ENCODE measurements around the gene ARSK.
"Not testable (repeated sequence)": the region's sequence is repeated elsewhere in the genome, so short reads cannot be mapped to it uniquely, and the experiment has no call there.

Gene ARSK

GRCh38 chr5:95641741-95642220 is 86.9 kb downstream of the ARSK start:
- H3K27me3 ChIP-seq (ENCODE audit: control insufficient read depth in 2 of 2, insufficient read depth in 2 of 2, low read length in 2 of 2) = no peaks in the 10 kb centered on the region
- no peaks in the 10 kb centered on the region for H3K36me3 ChIP-seq (ENCODE audit: control insufficient read depth in 2 of 2, insufficient read depth in 2 of 2, low read length in 2 of 2)
- no peak overlapping the region for H3K4me3 ChIP-seq (ENCODE audit: low read length in 2 of 2)
- no peak overlapping the region for H3K27ac ChIP-seq (ENCODE audit: low read depth in 2 of 2, low read length in 2 of 2)
- H3K9ac ChIP-seq (ENCODE audit: low read depth in 1 of 2, low read length in 2 of 2) = no peak overlapping the region
- peaks cover 4 to 5% of the 10 kb centered on the region in 2 donors for H3K4me1 ChIP-seq (ENCODE audit: control insufficient read depth in 2 of 2, insufficient read depth in 2 of 2, low read length in 2 of 2)
- H3K9me3 ChIP-seq (ENCODE audit: control insufficient read depth in 2 of 2, low read length in 2 of 2) = no peaks in the 10 kb centered on the region

GRCh38 chr5:95643152-95643551 is 88.3 kb downstream of the ARSK start:
- Histone ChIP-seq H3K9ac (ENCODE audit: low read depth in 1 of 2, low read length in 2 of 2) (no peak overlapping the region), H3K27me3 (ENCODE audit: control insufficient read depth in 2 of 2, insufficient read depth in 2 of 2, low read length in 2 of 2) (no peaks in the 10 kb centered on the region), H3K4me1 (ENCODE audit: control insufficient read depth in 2 of 2, insufficient read depth in 2 of 2, low read length in 2 of 2) (peaks cover 11 to 15% of the 10 kb centered on the region in 2 donors), H3K36me3 (ENCODE audit: control insufficient read depth in 2 of 2, insufficient read depth in 2 of 2, low read length in 2 of 2) (no peaks in the 10 kb centered on the region), H3K4me3 (ENCODE audit: low read length in 2 of 2) (no peak overlapping the region), H3K9me3 (ENCODE audit: control insufficient read depth in 2 of 2, low read length in 2 of 2) (no peaks in the 10 kb centered on the region), H3K27ac (ENCODE audit: low read depth in 2 of 2, low read length in 2 of 2) (no peak overlapping the region)

GRCh38 chr5:95644351-95645042 is 89.6 kb downstream of the ARSK start:
- Histone ChIP-seq H3K4me1 (ENCODE audit: control insufficient read depth in 2 of 2, insufficient read depth in 2 of 2, low read length in 2 of 2) (peaks cover 13 to 15% of the 10 kb centered on the region in 2 donors), H3K27ac (ENCODE audit: low read depth in 2 of 2, low read length in 2 of 2) (peak overlapping the region in 1 of 2 donors; percentile 35), H3K4me3 (ENCODE audit: low read length in 2 of 2) (no peak overlapping the region), H3K9me3 (ENCODE audit: control insufficient read depth in 2 of 2, low read length in 2 of 2) (no peaks in the 10 kb centered on the region), H3K9ac (ENCODE audit: low read depth in 1 of 2, low read length in 2 of 2) (peak overlapping the region in 1 of 2 donors; percentile 16), H3K27me3 (ENCODE audit: control insufficient read depth in 2 of 2, insufficient read depth in 2 of 2, low read length in 2 of 2) (no peaks in the 10 kb centered on the region), H3K36me3 (ENCODE audit: control insufficient read depth in 2 of 2, insufficient read depth in 2 of 2, low read length in 2 of 2) (no peaks in the 10 kb centered on the region)

- Histone ChIP-seq H3K4me1 (ENCODE audit: control insufficient read depth in 2 of 2, insufficient read depth in 2 of 2, low read length in 2 of 2) (peaks cover 13 to 15% of the 10 kb centered on the region in 2 donors), H3K4me3 (ENCODE audit: low read length in 2 of 2) (peak overlapping the region; percentile 26 to 66), H3K27ac (ENCODE audit: low read depth in 2 of 2, low read length in 2 of 2) (peak overlapping the region; percentile 94 to 95), H3K9ac (ENCODE audit: low read depth in 1 of 2, low read length in 2 of 2) (peak overlapping the region in 1 of 2 donors; percentile 78)
- not testable (repeated sequence) for H3K27me3 ChIP-seq (ENCODE audit: control insufficient read depth in 2 of 2, insufficient read depth in 2 of 2, low read length in 2 of 2); H3K9me3 ChIP-seq (ENCODE audit: control insufficient read depth in 2 of 2, low read length in 2 of 2); H3K36me3 ChIP-seq (ENCODE audit: control insufficient read depth in 2 of 2, insufficient read depth in 2 of 2, low read length in 2 of 2)
Observed at GRCh38 chr5:95646226-95646568, 91.3 kb downstream of the ARSK start.

- Histone ChIP-seq H3K36me3 (ENCODE audit: control insufficient read depth in 2 of 2, insufficient read depth in 2 of 2, low read length in 2 of 2) (no peaks in the 10 kb centered on the region), H3K4me1 (ENCODE audit: control insufficient read depth in 2 of 2, insufficient read depth in 2 of 2, low read length in 2 of 2) (peaks cover 12 to 13% of the 10 kb centered on the region in 2 donors), H3K27ac (ENCODE audit: low read depth in 2 of 2, low read length in 2 of 2) (peak within 1 kb of the TSS; percentile 94 to 95), H3K4me3 (ENCODE audit: low read length in 2 of 2) (peak within 1 kb of the TSS; percentile 70 to 85), H3K9ac (ENCODE audit: low read depth in 1 of 2, low read length in 2 of 2) (peak within 1 kb of the TSS; percentile 78 to 88), H3K27me3 (ENCODE audit: control insufficient read depth in 2 of 2, insufficient read depth in 2 of 2, low read length in 2 of 2) (no peaks in the 10 kb centered on the region), H3K9me3 (ENCODE audit: control insufficient read depth in 2 of 2, low read length in 2 of 2) (no peaks in the 10 kb centered on the region)
Observed at GRCh38 chr5:95646569-95647431, 91.9 kb downstream of the ARSK start, which contains the start of gene RFESD. TSS of gene RFESD (plus strand) at chr5:95646777. CDS start at chr5:95652272, 5,495 bp downstream.

GRCh38 chr5:95647886-95648860 is 93.3 kb downstream of the ARSK start:
- H3K9me3 ChIP-seq (ENCODE audit: control insufficient read depth in 2 of 2, low read length in 2 of 2) = no peaks in the 10 kb centered on the region
- peak overlapping the region in 1 of 2 donors; percentile 78 for H3K9ac ChIP-seq (ENCODE audit: low read depth in 1 of 2, low read length in 2 of 2)
- H3K27ac ChIP-seq (ENCODE audit: low read depth in 2 of 2, low read length in 2 of 2) = peak overlapping the region; percentile 94 to 95
- no peaks in the 10 kb centered on the region for H3K36me3 ChIP-seq (ENCODE audit: control insufficient read depth in 2 of 2, insufficient read depth in 2 of 2, low read length in 2 of 2)
- H3K4me3 ChIP-seq (ENCODE audit: low read length in 2 of 2) = peak overlapping the region; percentile 70 to 85
- H3K27me3 ChIP-seq (ENCODE audit: control insufficient read depth in 2 of 2, insufficient read depth in 2 of 2, low read length in 2 of 2) = no peaks in the 10 kb centered on the region
- peaks cover 12 to 13% of the 10 kb centered on the region in 2 donors for H3K4me1 ChIP-seq (ENCODE audit: control insufficient read depth in 2 of 2, insufficient read depth in 2 of 2, low read length in 2 of 2)

- no peak overlapping the region for H3K9ac ChIP-seq (ENCODE audit: low read depth in 1 of 2, low read length in 2 of 2)
Observed at GRCh38 chr5:95649274-95649673, 94.4 kb downstream of the ARSK start.

GRCh38 chr5:95649842-95650620 is 95.1 kb downstream of the ARSK start:
- Histone ChIP-seq H3K27me3 (ENCODE audit: control insufficient read depth in 2 of 2, insufficient read depth in 2 of 2, low read length in 2 of 2) (no peaks in the 10 kb centered on the region), H3K36me3 (ENCODE audit: control insufficient read depth in 2 of 2, insufficient read depth in 2 of 2, low read length in 2 of 2) (no peaks in the 10 kb centered on the region), H3K4me3 (ENCODE audit: low read length in 2 of 2) (no peak overlapping the region), H3K4me1 (ENCODE audit: control insufficient read depth in 2 of 2, insufficient read depth in 2 of 2, low read length in 2 of 2) (peaks cover 10 to 13% of the 10 kb centered on the region in 2 donors), H3K27ac (ENCODE audit: low read depth in 2 of 2, low read length in 2 of 2) (no peak overlapping the region), H3K9me3 (ENCODE audit: control insufficient read depth in 2 of 2, low read length in 2 of 2) (no peaks in the 10 kb centered on the region), H3K9ac (ENCODE audit: low read depth in 1 of 2, low read length in 2 of 2) (no peak overlapping the region)

More at GRCh38 chr5:95649274-95649673, 94.4 kb downstream of the ARSK start:
- Histone ChIP-seq H3K36me3 (ENCODE audit: control insufficient read depth in 2 of 2, insufficient read depth in 2 of 2, low read length in 2 of 2) (no peaks in the 10 kb centered on the region), H3K4me1 (ENCODE audit: control insufficient read depth in 2 of 2, insufficient read depth in 2 of 2, low read length in 2 of 2) (peaks cover 12 to 13% of the 10 kb centered on the region in 2 donors), H3K27me3 (ENCODE audit: control insufficient read depth in 2 of 2, insufficient read depth in 2 of 2, low read length in 2 of 2) (no peaks in the 10 kb centered on the region), H3K4me3 (ENCODE audit: low read length in 2 of 2) (no peak overlapping the region), H3K27ac (ENCODE audit: low read depth in 2 of 2, low read length in 2 of 2) (no peak overlapping the region), H3K9me3 (ENCODE audit: control insufficient read depth in 2 of 2, low read length in 2 of 2) (no peaks in the 10 kb centered on the region)

GRCh38 chr5:95652849-95653248 is 97.9 kb downstream of the ARSK start:
- Histone ChIP-seq H3K27me3 (ENCODE audit: control insufficient read depth in 2 of 2, insufficient read depth in 2 of 2, low read length in 2 of 2) (no peaks in the 10 kb centered on the region), H3K27ac (ENCODE audit: low read depth in 2 of 2, low read length in 2 of 2) (no peak overlapping the region), H3K36me3 (ENCODE audit: control insufficient read depth in 2 of 2, insufficient read depth in 2 of 2, low read length in 2 of 2) (no peaks in the 10 kb centered on the region), H3K4me1 (ENCODE audit: control insufficient read depth in 2 of 2, insufficient read depth in 2 of 2, low read length in 2 of 2) (peaks cover under 1 to 3% of the 10 kb centered on the region in 2 donors), H3K9ac (ENCODE audit: low read depth in 1 of 2, low read length in 2 of 2) (no peak overlapping the region), H3K4me3 (ENCODE audit: low read length in 2 of 2) (no peak overlapping the region), H3K9me3 (ENCODE audit: control insufficient read depth in 2 of 2, low read length in 2 of 2) (no peaks in the 10 kb centered on the region)
